H54 (cell line): ENCODE measurements around the gene LILRA1.
A peak's percentile ranks its signal among the peaks of the same experiment; 100 is the strongest.
"Not testable (repeated sequence)": the region's sequence is repeated elsewhere in the genome, so short reads cannot be mapped to it uniquely, and the experiment has no call there.

Experiments
- DNase-seq: peaks from one replicate; pipeline ENCODE4 v3.0.0; 2011; ENCODE audit warnings: low spot score, mixed read lengths; ENCODE audit not compliant: insufficient read length
- FAIRE-seq: peaks from 3 replicates; lab custom pipeline; 2011; peaks lifted over from hg19 to GRCh38; lab: Jason Lieb, UNC
- POLR2A ChIP-seq: IDR thresholded peaks from 2 replicates; pipeline ENCODE4 v1.6.1; 2011; ENCODE audit warnings: low read depth, mild to moderate bottlenecking, low read length

The LILRA1 gene

DNA sequence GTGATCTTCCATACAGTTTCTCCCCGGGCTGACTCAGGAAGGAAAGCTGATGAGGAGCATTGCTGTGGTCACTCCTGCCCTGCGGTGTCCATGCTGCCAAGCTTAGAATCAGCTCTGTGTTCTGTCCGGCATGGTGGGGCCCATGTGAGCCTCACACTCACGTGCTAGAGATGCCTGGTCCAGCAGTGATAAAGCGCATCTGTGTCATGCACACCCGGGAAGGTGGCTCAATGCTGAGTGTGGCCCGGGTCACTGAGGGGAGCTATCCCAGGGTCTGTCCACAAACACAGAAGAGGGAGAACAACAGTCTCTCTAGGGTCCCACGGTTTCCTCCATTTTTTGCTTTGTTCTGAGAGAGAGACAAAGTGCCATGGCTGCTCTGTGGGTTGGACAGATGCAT is 33.3 kb downstream of the LILRA1 start:
- FAIRE-seq (no peak), DNase-seq (no peak)
- TF ChIP-seq POLR2A, result no peak

- FAIRE-seq, DNase-seq: not testable (repeated sequence)
Observed at GRCh38 chr19:54627912-54628311, 34.5 kb downstream of the LILRA1 start.

DNA sequence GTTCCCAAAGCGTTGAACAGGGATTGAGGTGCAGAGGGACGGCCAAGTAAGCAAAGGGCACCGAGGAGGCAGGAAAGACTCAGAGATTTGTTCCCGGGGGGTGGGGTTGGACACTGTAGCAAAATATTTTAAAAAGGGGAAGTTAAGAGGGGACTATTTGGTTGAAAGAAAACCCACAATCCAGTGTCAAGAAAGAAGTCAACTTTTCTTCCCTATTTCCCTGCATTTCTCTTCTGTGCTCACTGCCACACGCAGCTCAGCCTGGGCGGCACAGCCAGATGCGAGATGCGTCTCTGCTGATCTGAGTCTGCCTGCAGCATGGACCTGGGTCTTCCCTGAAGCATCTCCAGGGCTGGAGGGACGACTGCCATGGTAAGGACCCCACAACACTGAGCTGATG is 36.8 kb downstream of the LILRA1 start, which contains the start of gene LILRB1:
TSS of gene LILRB1 (plus strand) at position 223 of the 400 bp plus-strand sequence. CDS start 590 bp downstream, outside the sequence.
- not testable (repeated sequence) for DNase-seq, FAIRE-seq

DNA sequence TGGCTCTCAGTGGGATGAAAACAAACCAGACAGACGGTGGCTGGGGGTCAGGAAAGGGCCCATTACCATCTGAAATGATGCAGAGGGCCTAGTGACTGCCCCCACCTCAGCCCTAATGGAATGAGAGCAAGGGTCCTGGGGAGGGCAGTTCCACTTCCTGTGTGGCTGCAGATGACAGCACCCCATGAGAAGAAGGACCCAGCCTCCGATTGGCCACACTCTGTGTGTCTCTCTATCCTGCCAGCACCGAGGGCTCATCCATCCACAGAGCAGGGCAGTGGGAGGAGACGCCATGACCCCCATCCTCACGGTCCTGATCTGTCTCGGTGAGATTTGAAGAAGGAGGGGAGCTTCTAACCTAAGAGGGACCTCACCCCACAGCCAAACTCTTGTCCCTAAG is 37.4 kb downstream of the LILRA1 start:
- FAIRE-seq (no peak), DNase-seq (no peak)
- no peak for TF ChIP-seq POLR2A

GRCh38 chr19:54631489-54632337 is 38.3 kb downstream of the LILRA1 start:
- FAIRE-seq, DNase-seq: not testable (repeated sequence)

DNA sequence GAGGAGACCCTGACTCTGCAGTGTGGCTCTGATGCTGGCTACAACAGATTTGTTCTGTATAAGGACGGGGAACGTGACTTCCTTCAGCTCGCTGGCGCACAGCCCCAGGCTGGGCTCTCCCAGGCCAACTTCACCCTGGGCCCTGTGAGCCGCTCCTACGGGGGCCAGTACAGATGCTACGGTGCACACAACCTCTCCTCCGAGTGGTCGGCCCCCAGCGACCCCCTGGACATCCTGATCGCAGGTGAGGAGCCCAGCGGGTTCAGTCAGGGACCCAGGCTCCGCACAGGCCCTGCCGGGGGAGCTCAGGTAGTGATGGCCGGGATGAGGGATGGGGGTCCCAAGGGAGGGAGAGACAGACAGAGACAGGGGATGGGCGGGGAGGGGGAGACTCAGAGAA is 39.1 kb downstream of the LILRA1 start:
- DNase-seq, FAIRE-seq: not testable (repeated sequence)

GRCh38 chr19:54633401-54633800 is 40.0 kb downstream of the LILRA1 start:
- no peak for DNase-seq
- FAIRE-seq, result no peak
- TF ChIP-seq POLR2A, result no peak

- DNase-seq, FAIRE-seq: not testable (repeated sequence)
Observed at GRCh38 chr19:54636081-54636480, 42.6 kb downstream of the LILRA1 start.

- FAIRE-seq (no peak), DNase-seq (no peak)
- TF ChIP-seq POLR2A, result no peak
Observed at GRCh38 chr19:54638683-54639082, 45.3 kb downstream of the LILRA1 start.

- DNase-seq, FAIRE-seq: not testable (repeated sequence)
Observed at GRCh38 chr19:54642953-54643352, 49.5 kb downstream of the LILRA1 start.

- not testable (repeated sequence) for FAIRE-seq, DNase-seq
Observed at GRCh38 chr19:54643583-54643982, 50.2 kb downstream of the LILRA1 start.

GRCh38 chr19:54644056-54644455 is 50.6 kb downstream of the LILRA1 start:
- TF ChIP-seq POLR2A, result no peak
- DNase-seq (no peak), FAIRE-seq (no peak)

DNA sequence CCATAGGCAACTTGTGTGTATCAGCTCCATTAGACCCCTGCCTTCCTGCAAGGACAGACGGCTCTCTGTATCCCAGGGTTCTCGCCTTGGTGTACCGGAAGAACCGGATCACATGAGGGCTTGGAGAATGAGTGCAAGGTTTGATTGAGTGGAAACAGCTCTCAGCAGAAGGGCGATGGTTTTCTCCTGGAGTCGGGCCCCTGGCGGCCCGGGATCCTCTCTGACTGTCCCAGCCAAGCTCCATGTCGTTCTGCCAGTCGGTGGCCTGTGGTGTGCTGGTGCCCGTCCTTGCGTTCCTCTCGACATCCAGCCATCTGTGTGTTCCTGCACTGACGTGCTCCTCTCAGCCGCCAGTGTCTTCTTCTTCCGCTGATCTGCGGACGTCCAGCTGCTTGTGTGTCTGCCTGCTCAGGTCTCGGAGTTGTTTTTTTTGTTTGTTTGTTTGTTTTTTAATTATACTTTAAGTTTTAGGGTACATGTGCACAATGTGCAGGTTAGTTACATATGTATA is 53.0 kb downstream of the LILRA1 start:
- no peak for FAIRE-seq
- no peak for DNase-seq
- TF ChIP-seq POLR2A, result no peak

GRCh38 chr19:54648129-54648528 is 54.7 kb downstream of the LILRA1 start:
- no peak for FAIRE-seq
- no peak for TF ChIP-seq POLR2A
- DNase-seq, result no peak

GRCh38 chr19:54650108-54650655 is 56.8 kb downstream of the LILRA1 start:
- TF ChIP-seq POLR2A, result no peak
- DNase-seq (peak; percentile 47), FAIRE-seq (no peak)
